GM21529 (cell line): ENCODE results near the gene CAPN5.

Experiments used
- ATAC-seq: cut with Tn5 transposase; IDR thresholded peaks from one replicate; pipeline ENCODE4 v1.9.1; 2021; ENCODE audit not compliant: unreplicated experiment

Gene CAPN5

GRCh38 chr11:77114089-77114463 lies 47.3 kb downstream of the CAPN5 start:
- no peak for ATAC-seq

- ATAC-seq: no peak
These were observed 48.4 kb downstream of the CAPN5 start for GRCh38 chr11:77115181-77115611.

GRCh38 chr11:77115956-77116355 lies 49.2 kb downstream of the CAPN5 start:
- ATAC-seq: no peak

GRCh38 chr11:77117492-77117891 lies 50.7 kb downstream of the CAPN5 start:
- no peak for ATAC-seq

GRCh38 chr11:77118086-77118485 lies 51.3 kb downstream of the CAPN5 start:
- ATAC-seq: no peak

GRCh38 chr11:77118971-77119370 lies 52.2 kb downstream of the CAPN5 start:
- ATAC-seq: no peak

- no peak for ATAC-seq
These were observed 52.8 kb downstream of the CAPN5 start for GRCh38 chr11:77119531-77119936.

- ATAC-seq: no peak
These were observed 53.8 kb downstream of the CAPN5 start for GRCh38 chr11:77120571-77120970.

- ATAC-seq: no peak
These were observed 54.4 kb downstream of the CAPN5 start for GRCh38 chr11:77121096-77121640.

- ATAC-seq: no peak
These were observed 55.3 kb downstream of the CAPN5 start for GRCh38 chr11:77121876-77122575.

GRCh38 chr11:77122576-77123212 lies 55.9 kb downstream of the CAPN5 start:
- no peak for ATAC-seq

GRCh38 chr11:77123591-77123990 lies 56.8 kb downstream of the CAPN5 start:
- ATAC-seq: no peak

- ATAC-seq: no peak
These were observed 57.3 kb downstream of the CAPN5 start for GRCh38 chr11:77124041-77124440.

GRCh38 chr11:77124488-77124887 lies 57.7 kb downstream of the CAPN5 start:
- ATAC-seq: no peak

GRCh38 chr11:77125191-77125590 lies 58.4 kb downstream of the CAPN5 start:
- no peak for ATAC-seq

- no peak for ATAC-seq
These were observed 58.9 kb downstream of the CAPN5 start for GRCh38 chr11:77125695-77126094.

GRCh38 chr11:77126156-77126775 lies 59.5 kb downstream of the CAPN5 start:
- ATAC-seq: no peak

- ATAC-seq: no peak
These were observed 60.1 kb downstream of the CAPN5 start for GRCh38 chr11:77126861-77127234.

- ATAC-seq: no peak
These were observed 60.6 kb downstream of the CAPN5 start for GRCh38 chr11:77127235-77127911.

GRCh38 chr11:77127920-77128691 lies 61.3 kb downstream of the CAPN5 start, which contains the start of gene MYO7A:
Gene MYO7A (plus strand): TSS chr11:77128246. CDS start chr11:77130635, 2,389 bp downstream.
- no peak for ATAC-seq
